SHP77 (cell line): ENCODE measurements around the gene PPM1H.
"Not testable (repeated sequence)": the region's sequence is repeated elsewhere in the genome, so short reads cannot be mapped to it uniquely, and the experiment has no call there.

ENCODE experiments used
- DNase-seq, 2 experiments: peaks; one replicate each; lab custom pipeline; 2025; lab: John Stamatoyannopoulos, UW

PPM1H gene

GRCh38 chr12:62683776-62684569 lies 251.0 kb downstream of the PPM1H start:
- no peak for DNase-seq

- no peak for DNase-seq
Observed at GRCh38 chr12:62681306-62681705, 253.6 kb downstream of the PPM1H start.

DNA sequence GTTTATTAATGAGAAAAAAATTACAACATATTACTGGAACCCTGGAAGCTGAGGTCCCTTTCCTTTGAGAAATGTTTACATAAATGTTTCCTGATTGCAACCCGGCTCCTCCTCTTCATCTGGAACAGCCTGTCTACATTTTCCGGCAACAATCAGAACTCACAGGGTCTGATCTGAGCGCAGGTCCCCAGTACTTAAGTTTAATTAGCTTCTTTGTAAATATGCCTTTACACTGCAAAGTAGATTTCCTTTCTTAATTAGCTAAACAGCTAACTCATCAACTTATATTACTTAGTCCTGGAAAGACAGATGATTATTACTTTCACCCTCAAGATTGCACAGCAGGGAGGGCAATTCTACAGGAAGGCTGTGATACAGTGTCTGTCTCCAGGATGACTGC lies 255.3 kb downstream of the PPM1H start:
- DNase-seq = no peak

GRCh38 chr12:62677355-62677754 lies 257.6 kb downstream of the PPM1H start:
- DNase-seq = no peak

GRCh38 chr12:62676521-62677307 lies 258.2 kb downstream of the PPM1H start:
- no peak for DNase-seq

DNA sequence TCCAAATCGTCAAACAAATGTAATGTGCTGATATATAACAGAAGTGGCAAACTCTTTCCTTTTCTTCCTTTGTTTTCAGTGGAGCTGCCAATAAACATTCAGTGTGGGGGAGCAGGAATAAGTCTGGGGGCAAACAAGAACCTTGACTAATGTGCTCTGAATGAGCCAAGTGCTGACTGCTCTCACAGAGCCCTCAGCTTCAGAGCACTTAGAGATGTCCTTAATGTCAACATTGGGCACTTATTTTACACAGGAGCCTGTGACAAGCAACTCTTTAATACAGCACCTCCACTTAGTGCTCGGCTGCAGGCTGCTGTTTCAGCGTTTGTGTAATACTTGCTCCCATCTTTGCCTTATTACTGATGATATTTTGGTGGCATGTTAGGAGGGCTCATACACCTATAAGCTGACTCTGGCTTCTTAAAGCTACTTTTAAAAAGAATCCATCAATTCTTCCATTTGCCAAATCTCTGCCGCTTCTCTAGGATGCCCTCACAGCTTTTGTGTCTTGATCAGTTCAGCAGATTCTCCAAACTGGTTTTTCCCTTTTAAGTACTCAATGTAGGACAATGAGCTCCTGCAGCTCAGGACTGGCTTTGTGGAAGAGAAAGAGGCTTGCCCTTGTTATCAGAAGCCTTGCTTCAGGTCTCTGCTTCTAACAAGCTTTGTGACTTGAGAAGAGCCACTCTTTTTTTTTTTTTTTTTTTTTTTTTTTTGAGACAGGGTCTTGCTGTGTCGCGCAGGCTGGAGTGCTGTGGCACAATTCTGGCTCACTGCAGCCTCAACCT lies 261.7 kb downstream of the PPM1H start:
- DNase-seq = no peak

DNA sequence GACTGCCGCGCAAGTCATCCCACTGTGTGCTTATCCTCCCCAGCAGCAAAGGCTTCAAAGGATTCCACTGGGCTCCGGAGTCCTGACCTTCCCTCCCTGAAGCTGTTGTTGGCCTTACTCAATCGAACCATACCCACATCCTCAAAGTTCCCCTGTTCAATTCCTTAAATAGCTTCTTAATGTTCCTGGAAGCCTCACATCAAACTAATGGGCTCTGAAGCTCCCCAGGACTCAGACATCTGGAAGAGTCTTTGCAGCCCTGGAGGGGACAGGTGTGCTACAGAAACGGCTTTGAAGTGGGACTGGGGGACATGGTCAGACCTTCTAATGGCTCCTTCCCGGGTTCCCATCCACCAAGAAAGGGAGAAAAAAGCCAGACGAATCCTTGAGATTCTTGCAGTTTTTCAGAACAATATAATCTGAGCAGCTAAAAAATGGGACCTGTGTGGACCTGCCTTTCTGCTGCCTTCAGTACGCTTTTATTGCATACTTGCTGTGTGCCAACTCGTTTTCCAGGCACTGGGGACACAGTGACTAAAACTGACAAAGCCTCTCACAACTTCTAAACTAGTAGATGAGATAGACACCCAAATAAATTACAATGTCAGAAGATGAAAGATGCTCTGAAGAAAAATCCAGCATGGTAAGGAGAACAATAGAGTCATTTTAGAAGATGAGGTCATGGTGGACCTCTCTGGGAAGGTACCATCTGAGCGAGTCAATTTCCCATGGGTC lies 263.8 kb downstream of the PPM1H start:
- DNase-seq = no peak

DNA sequence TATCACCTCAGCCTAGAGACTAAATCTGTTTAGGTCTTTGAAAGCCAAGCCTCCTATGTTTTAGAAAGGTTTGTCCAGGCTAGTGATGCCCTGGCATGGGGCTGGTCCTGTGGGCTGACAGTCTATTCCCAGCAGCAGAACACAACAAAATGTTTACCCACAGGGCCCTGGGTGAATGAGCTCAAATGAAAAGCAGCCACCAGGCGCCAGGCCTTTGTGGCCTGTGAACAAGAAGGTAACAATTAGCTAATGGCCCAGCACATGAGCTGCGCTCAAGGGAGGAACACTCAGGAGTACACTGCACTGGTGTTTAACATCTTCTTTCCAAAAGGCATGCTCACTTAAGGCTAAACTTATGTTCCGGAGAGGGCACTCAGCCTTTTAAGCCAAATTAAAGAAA lies 266.2 kb downstream of the PPM1H start:
- no peak for DNase-seq

DNA sequence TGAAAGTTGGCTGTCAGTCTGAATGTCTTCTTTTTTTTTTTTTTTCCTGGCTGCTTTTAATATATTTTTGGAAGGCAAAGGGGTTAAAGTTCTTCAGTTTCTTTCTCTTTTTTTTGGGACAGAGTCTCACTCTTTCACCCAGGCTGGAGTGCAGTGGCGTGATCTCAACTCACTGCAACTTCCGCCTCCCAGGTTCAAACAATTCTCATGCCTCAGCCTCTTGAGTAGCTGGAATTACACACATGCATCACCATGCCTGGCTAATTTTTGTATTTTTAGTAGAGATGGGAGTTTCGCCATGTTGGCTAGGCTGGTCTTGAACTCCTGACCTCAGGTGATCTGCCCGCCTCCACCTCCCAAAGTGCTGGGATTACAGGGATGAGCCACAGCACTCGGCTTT lies 270.0 kb downstream of the PPM1H start:
- not testable (repeated sequence) for DNase-seq

GRCh38 chr12:62660756-62661155 lies 274.2 kb downstream of the PPM1H start:
- no peak for DNase-seq

DNA sequence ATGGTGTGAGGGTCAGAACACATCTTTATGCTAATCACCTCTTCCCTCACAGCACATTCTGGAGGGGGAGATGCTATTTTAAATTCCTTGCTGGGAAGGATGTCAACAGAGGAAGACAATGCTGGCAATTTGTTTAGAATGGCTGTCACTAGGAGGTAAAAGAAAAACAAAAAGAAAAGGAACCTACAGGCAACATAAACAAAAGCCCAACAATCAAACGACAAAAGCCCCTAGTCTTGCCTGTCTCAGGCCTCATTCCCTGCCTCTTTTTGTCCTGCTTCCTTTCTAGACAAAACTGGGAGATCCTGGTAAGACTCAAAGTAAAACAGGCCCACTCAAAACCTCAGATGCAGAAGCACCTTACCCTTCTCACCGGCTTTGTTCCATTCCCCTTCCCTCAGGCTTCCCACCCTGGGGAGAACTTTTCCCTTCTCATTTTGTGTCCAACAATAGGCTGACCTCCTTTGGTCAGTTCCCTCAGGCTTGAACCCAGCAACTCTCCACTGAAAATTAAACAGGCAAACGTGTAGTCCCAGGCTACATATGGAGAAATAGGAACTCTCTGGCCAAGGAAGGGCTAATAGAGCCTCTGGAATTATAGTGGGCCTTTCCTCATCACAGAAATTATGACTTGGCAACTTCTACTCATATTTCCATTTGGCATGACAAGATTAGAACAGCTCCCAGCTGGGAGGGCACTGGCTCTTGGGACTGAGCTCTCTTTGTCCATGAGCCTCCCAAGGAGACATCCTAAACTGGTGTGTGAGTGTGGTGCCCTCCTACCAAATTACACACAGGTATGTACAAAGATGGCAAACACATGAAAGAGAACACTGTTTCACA lies 275.3 kb downstream of the PPM1H start:
- DNase-seq = no peak

DNA sequence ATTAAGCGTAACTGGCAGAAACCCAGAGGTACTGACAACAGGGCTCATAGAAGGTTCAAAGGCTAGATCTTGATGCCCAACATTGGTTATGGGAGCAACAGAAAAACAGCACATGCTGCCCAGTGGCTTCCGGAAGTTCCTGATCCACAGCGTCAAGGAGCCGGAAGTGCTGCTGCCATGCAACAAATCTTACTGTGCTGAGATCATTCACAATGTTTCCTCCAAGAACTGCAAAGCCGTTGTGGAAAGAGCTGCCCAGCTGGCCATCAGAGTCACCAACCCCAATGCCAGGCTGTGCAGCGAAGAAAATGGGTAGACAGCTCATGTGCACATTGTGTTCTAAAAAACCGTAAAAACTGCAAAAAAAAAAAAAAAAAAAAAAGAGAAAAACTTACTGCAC lies 276.0 kb downstream of the PPM1H start:
- no peak for DNase-seq

- DNase-seq = no peak
Observed at GRCh38 chr12:62657363-62657632, 277.7 kb downstream of the PPM1H start.

- no peak for DNase-seq
Observed at GRCh38 chr12:62656591-62657362, 278.2 kb downstream of the PPM1H start.

DNA sequence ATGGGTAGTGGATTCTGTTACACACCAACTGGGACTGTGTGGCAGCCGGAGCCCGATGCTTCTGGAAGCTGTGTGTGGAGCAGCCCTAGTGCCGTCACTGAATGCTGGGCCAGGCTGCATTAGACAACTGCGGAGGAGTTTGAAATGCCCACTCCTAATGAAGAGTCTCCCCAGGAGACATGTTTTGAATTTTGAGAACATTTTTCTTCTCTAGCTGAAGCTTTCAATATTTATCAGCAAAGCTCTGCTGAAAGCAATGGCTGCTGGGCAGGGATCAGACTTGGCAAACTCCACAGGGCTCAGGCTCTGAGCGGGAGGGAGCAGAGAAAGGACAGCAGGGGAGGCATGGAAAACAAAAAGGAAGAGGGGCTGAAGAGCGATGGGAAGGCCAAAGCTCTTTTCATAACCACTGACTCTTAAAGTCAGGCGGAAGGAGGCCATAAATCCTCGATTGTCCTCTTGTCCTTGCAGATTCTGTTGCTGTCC lies 279.2 kb downstream of the PPM1H start:
- DNase-seq = no peak

DNA sequence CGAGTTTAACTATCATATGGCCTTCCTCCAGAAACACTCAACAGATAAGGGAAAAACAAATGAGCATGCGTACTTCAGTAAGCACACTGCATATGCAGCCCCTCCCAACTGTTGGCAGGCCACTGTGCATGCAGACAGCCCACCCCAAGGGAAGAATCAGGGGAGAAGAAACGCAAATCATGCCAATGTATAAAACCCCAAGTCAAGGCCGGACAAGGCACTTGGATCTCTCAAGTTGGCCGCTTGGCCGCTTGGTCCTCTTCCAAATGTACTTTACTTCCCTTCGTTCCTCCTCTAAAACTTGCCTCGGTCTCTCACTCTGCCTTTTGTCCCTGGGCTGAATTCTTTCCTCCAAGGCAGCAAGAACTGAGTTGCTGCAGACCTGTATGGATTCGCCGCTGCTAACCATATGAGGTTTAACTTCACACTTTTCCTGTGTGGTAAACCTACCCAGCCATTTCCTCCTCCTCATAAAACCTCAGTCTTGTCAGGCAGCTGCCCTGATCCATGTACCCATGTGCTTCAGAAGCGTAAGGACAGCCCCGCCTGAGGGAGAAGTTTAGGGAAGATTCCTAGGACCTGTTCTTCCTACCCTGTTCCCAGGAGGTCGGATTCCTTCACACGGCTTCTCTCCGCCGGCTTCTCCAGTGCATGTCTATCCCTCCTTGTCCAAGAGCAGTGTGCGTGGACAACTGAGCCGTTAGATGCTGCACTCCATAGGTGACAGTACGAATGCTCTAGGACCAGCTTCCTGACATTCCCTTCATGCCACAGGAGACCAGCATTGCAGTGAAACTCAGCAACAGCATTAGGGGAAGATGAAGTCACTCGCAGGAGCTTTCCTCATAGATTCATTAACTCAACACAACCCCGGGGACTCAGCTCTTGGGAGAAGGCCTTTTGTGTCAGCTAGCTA lies 280.4 kb downstream of the PPM1H start:
- no peak for DNase-seq

DNA sequence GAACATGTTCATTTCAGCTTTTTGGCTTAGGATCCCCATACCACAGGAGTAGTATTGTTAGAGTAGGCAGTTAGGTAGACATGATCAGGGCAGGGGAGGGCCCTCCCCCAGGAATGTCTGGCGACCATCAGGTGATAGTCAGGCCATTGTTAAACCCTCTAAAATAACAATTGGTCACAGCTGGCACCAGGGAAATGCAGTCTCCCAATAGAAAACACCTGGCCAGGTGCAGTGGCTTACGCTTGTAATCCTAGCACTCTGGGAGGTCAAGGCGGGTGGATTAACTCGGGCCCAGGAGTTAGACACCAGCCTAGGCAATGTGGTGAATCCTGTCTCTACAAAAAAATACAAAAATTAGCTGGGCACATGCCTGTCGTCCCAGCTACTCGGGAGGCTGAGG lies 281.2 kb downstream of the PPM1H start:
- no peak for DNase-seq

DNA sequence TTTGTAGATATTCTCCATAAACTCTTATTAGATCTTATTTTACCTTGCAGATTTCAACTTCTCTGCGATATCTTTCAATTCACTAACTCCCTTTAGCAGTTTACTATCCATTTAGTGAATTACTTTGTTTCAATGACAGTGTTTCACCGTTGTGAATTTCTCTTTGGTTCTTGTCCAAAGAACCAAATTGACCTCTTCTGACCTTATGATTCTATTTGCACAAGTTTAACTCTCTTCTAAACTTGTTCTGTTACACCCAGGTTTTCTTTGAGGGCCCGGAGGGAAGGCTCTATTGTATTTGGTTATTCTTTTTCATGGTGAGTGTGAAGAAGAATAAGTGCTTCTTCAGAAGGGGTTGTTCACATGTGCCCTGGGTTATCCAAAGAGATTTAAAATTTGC lies 281.6 kb downstream of the PPM1H start:
- no peak for DNase-seq

GRCh38 chr12:62651138-62651537 lies 283.8 kb downstream of the PPM1H start:
- no peak for DNase-seq
